GM12874 (cell line): Measurements from ENCODE around the gene RAB3A.

Source experiments
- TF ChIP-seq, protein P1 (sequence below): IDR thresholded peaks from 2 replicates; pipeline ENCODE4 v1.5.1; 2011; ENCODE audit warnings: low read depth, mild to moderate bottlenecking, control low read depth, low read length, moderate library complexity; ENCODE audit not compliant: insufficient read depth

Gene RAB3A

DNA sequence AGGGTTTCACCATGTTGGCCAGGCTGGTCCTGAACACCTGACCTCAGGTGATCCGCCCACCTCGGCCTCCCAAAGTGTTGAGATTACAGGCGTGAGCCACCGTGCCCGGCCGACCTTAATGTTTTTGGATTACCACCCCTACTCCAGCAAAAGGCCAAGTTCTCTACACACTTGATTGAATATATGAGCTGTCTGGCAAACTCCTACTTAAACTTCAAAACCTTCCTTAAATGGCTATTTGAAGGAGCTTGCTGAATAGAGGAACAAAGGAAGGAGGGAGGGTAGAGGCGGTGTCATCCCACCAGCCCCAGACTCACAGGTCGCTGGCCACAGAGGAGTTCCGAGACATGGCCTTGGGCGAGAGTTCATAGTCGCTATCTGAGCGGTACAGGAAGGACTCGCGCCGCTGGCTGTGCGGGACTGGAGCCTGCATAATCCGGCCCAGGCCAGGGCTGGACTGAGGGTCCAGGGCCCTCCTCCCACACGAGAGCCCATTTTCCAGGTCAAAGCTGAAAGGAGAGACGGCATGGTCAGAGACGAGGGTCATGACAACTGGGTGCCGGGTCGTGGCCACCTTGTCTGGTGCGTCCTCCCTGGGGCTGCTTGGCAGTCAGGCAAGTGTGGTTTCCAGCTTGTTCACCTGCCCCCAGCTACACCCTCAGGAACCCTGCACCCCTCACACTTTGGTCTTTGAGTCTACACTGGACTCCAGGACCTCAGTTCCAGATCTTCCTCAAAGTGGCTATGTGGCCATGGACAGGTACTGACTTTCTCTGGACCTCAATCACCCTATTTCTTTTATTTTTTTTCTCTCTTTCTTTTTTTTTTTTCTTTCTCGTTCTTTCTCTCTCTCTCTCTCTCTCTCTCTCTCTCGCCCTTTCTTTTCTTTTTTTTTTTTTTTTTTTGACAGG lies 18.2 kb upstream of the RAB3A start:
- TF ChIP-seq, protein P1, sequence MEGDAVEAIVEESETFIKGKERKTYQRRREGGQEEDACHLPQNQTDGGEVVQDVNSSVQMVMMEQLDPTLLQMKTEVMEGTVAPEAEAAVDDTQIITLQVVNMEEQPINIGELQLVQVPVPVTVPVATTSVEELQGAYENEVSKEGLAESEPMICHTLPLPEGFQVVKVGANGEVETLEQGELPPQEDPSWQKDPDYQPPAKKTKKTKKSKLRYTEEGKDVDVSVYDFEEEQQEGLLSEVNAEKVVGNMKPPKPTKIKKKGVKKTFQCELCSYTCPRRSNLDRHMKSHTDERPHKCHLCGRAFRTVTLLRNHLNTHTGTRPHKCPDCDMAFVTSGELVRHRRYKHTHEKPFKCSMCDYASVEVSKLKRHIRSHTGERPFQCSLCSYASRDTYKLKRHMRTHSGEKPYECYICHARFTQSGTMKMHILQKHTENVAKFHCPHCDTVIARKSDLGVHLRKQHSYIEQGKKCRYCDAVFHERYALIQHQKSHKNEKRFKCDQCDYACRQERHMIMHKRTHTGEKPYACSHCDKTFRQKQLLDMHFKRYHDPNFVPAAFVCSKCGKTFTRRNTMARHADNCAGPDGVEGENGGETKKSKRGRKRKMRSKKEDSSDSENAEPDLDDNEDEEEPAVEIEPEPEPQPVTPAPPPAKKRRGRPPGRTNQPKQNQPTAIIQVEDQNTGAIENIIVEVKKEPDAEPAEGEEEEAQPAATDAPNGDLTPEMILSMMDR = no peak

DNA sequence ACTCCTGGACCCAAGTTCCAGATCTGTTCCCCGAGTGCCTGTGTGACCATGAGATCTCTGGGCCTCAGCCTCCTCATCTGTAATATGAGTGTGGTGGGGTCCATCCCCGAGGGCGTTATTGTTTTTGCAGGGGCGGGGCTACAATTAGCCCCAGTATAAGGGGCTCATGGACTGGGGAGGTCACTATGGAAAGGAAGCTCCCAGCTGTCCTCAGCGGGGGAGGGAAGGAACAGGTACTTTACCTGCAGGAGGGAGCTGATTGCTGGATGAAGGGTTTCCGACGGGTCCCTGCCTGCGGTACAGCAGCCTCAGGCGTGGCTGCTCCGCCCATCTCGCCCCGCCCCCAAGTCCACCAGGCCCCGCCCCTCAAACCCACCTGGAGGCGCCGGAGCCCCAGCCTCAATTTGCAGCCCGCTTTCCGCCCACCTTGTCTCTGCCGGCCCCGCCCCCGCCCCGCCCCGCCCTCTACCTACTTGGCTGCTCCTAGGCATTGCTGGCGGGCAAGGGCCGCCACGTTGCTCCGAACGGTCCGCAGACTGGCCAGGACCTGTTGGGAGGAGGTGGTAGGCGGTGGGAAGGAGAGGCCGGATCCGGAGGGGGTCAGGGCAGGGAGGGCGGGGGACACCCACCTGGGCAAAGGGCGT lies 16.9 kb upstream of the RAB3A start:
- TF ChIP-seq, protein P1 = no peak

DNA sequence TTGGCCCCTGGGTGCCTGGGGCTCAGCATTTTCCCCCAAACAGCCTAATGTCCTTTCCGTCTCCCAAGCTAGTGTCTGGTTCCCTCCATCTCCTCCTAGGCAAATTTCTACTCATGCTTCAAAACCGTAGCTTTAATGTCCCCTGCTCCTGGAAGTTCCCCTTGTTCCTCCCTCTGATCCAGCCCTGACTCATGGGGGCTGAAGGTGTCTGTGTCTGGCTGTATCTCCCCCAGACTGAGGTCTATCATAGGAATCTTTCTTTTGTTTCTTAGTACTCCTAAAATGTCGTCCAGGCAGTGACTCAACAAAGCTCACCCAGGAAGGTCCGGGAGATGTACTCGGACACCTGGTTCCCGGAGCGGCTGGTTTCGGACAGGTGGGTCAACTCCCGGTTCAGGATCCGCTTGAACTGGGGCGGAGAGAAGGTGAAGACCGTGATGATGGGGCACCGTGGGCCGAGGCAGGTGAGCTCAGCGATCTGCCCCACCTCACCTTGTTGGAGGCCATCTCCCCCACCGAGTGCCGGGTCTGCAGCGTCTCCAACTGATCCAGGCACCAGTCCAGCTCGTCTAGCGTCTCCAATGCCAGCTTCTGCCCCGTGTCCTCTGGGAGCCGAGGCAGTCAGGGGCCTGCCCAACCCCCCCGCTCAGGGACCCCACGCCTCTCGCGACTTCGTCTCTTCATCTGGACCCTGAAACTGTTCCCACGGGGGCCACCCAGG lies 16.2 kb upstream of the RAB3A start:
- TF ChIP-seq, protein P1 = no peak

DNA sequence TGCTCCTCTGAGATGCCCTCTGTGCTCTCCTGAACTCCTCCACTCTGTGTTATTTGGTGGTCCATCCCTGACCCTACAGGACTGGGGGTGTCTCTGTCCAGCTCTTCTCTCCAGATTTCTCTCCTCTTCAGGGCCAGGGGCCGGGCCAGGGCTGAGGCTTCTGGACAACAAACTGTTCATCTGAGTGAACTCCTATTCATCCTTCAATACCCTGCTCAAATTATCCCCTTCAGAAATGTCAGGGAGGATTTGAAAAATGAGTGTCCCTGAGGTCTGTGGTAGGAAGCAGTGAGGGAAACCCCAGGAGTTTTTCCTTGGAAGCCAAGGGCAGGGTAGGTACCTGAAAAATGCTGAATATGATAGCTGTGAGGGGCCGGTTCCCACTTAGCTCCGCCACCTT lies 14.8 kb upstream of the RAB3A start:
- TF ChIP-seq, protein P1 = no peak

DNA sequence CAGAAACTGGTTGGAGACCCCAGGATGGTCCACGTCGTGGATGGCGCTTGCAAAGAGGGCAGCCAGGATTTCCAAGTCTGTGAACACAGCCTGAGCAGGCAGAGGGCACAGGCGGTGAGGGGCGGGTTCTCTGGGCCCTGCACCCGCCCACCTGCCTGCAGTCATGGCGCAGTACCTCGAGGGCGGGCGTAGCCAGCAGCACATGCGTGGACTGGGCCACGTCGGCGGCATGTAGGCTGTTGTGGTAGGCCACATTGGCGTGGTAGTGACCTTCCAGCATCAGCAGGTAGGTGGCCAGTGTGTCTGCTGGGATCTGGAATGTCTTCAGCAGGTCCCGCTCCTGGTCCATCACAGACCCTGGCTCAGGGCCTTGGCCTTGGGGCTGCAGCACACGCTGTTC lies 14.3 kb upstream of the RAB3A start:
- TF ChIP-seq, protein P1 = no peak

DNA sequence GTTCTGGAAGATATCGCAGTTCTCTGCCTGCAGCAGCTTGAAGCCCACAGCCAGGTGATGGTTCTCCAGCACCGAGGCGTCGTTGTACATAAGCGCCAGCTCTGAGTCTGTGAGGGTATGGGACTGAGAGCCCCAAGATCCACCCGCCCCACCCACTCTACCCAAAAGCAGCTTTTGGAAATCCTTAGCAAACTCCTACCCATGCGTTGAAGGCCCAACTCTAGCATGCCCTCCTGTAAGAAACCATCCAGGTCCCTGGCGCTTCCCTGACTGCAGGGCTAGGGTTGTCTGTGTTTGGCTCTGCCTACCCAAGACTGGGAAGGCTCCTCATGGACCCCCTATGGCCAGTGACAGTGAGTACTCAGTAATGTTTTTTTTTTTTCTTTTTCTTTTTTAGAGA lies 12.9 kb upstream of the RAB3A start:
- TF ChIP-seq, protein P1 = no peak

DNA sequence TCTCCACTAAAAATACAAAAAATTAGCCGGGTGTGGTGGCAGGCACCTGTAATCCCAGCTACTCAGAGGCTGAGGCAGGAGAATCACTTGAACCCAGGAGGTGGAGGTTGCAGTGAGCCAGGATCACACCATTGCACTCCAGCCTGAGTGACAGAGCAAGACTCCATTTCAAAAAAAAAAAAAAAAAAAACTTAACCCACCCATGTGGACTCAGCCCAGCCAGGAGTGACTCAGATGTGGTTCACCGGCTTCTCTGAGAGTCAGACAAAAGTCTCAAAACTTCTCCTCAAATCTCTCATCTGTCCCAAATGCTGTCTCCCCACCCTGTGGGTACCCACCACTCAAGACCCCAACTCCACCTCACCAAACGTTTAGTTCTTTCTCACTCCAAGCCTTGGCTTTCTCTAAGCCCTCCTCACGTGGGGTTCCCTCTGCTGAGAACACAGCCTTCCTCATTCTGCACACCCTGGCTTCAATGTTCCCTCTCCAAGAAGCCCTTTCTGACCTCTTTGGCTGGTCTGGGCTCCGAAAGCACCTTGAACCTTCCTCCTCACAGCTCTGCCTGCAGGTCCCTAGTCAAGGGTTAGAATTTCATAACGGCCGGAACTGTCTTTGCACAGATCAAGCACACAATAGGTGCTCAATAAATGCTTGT lies 11.1 kb upstream of the RAB3A start:
- TF ChIP-seq, protein P1 = no peak
